ENCODE data around the gene TMEM50B. TPM values are rescaled to one million over a fixed set of nuclear protein-coding genes. Genes with fewer than 3 reads are reported as not detected.

The TMEM50B gene
- total RNA-seq, 2 experiments from 2014 or later: 38.4 to 40.3 TPM

- CTCF ChIA-PET: no interaction called here
- peaks cover 86% of the 10 kb centered on the region for H3K36me3 Mint-ChIP-seq (ENCODE audit: low read depth)
Observed at GRCh38 chr21:33433001-33433400, 46.8 kb downstream of the TMEM50B start.

DNA sequence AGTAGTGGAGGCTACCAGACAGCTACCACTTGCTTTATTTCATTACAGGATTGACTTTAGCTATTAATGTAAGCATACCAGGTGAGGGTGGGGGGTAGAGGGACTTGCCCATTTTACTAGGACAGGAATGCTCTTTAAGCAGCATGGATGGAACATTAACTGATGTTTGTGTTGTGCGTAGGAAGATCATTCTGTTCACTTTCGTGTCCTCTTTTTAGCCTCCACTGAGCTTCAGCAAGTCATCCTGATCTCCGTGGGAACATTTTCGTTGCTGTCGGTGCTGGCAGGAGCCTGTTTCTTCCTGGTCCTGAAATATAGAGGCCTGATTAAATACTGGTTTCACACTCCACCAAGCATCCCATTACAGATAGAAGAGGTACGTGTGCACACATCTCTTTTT is 47.3 kb downstream of the TMEM50B start:
- Histone ChIP-seq H3K4me3 (ENCODE audit: low read length) (no peak overlapping the region), H3K9me3 (ENCODE audit: control insufficient read depth in 1 of 2, insufficient read depth in 1 of 2, low read length in 2 of 2) (no peaks in the 10 kb centered on the region), H3K4me1 (ENCODE audit: insufficient read depth, low read length) (peaks cover 10% of the 10 kb centered on the region), H3K27me3 (ENCODE audit: control insufficient read depth in 1 of 2, insufficient read depth in 2 of 2, low read length in 2 of 2) (no peaks in the 10 kb centered on the region), H3K36me3 (ENCODE audit: insufficient read depth, low read length) (peaks cover 71% of the 10 kb centered on the region), H3K27ac (ENCODE audit: low read depth in 1 of 2, low read length in 2 of 2) (no peak overlapping the region)
- Mint-ChIP-seq H3K9me3 (no peaks in the 10 kb centered on the region), H3K36me3 (ENCODE audit: low read depth) (peaks cover 86% of the 10 kb centered on the region), H3K4me1 (ENCODE audit: low read depth) (peaks cover 9% of the 10 kb centered on the region), H3K27ac (peak overlapping the region; percentile 24), H3K27me3 (no peaks in the 10 kb centered on the region), H3K4me3 (no peak overlapping the region)
- no peak for ATAC-seq (ENCODE audit: poor library complexity)
- no peak for DNase-seq
- ChIA-PET CTCF (interaction anchor here (1.0 kb wide), 1 partner anchor 17 kb away, joined by 3 read pairs; no protein-coding TSS in a partner anchor), POLR2A (no interaction called here)
- TF ChIP-seq CTCF (IDR thresholded peaks at IDR 0.05): no peak
- intact Hi-C loops (cut with DNase I, micrococcal nuclease): no loop called here

More at GRCh38 chr21:33433001-33433400, 46.8 kb downstream of the TMEM50B start:
- peaks cover 76% of the 10 kb centered on the region for H3K36me3 ChIP-seq (ENCODE audit: insufficient read depth, low read length)
- DNase-seq (no peak), ATAC-seq (ENCODE audit: poor library complexity) (no peak)
- H3K9me3 Mint-ChIP-seq: no peaks in the 10 kb centered on the region
- POLR2A ChIA-PET: interaction anchor here (0.6 kb wide), 1 partner anchor 394 kb away, joined by 3 read pairs; no protein-coding TSS in a partner anchor
- H3K27me3 Mint-ChIP-seq: no peaks in the 10 kb centered on the region
- H3K9me3 ChIP-seq (ENCODE audit: control insufficient read depth in 1 of 2, insufficient read depth in 1 of 2, low read length in 2 of 2): no peaks in the 10 kb centered on the region
- peaks cover 10% of the 10 kb centered on the region for H3K4me1 ChIP-seq (ENCODE audit: insufficient read depth, low read length)
- intact Hi-C loops (cut with DNase I, micrococcal nuclease): no loop called here
- H3K27me3 ChIP-seq (ENCODE audit: control insufficient read depth in 1 of 2, insufficient read depth in 2 of 2, low read length in 2 of 2): no peaks in the 10 kb centered on the region
- H3K4me3 Mint-ChIP-seq: no peak overlapping the region
- peak overlapping the region; percentile 2 for H3K27ac Mint-ChIP-seq
- H3K4me3 ChIP-seq (ENCODE audit: low read length): no peak overlapping the region
- H3K4me1 Mint-ChIP-seq (ENCODE audit: low read depth): peaks cover 9% of the 10 kb centered on the region
- H3K27ac ChIP-seq (ENCODE audit: low read depth in 1 of 2, low read length in 2 of 2): no peak overlapping the region
- no peak for TF ChIP-seq CTCF (IDR thresholded peaks at IDR 0.05)

DNA sequence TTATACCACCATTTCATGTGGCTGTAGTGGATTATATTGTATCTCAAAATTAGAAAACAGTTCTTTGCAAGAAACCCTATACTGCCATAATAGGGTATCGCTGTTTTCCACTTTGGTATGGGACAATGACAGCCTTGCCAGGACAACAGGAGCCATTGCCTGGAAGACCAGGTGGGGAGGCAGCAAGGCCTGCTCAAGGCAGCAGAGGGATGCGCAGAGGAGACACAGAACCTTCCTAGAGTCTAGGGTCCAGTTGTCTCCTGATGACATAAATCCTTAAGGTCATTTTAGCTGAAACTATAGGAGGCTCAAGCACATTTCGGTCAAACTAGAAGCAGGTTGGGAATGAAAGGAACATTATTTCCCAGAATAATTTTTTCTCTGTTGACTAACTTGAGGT is 48.9 kb downstream of the TMEM50B start:
- Mint-ChIP-seq H3K27ac (peak overlapping the region; percentile 27), H3K27me3 (no peaks in the 10 kb centered on the region), H3K9me3 (no peaks in the 10 kb centered on the region), H3K4me3 (no peak overlapping the region), H3K4me1 (ENCODE audit: low read depth) (peaks cover 9% of the 10 kb centered on the region), H3K36me3 (ENCODE audit: low read depth) (peaks cover 85% of the 10 kb centered on the region)
- Histone ChIP-seq H3K9me3 (ENCODE audit: control insufficient read depth in 1 of 2, insufficient read depth in 1 of 2, low read length in 2 of 2) (no peaks in the 10 kb centered on the region), H3K36me3 (ENCODE audit: insufficient read depth, low read length) (peaks cover 65% of the 10 kb centered on the region), H3K27ac (ENCODE audit: low read depth in 1 of 2, low read length in 2 of 2) (no peak overlapping the region), H3K27me3 (ENCODE audit: control insufficient read depth in 1 of 2, insufficient read depth in 2 of 2, low read length in 2 of 2) (no peaks in the 10 kb centered on the region), H3K4me3 (ENCODE audit: low read length) (no peak overlapping the region), H3K4me1 (ENCODE audit: insufficient read depth, low read length) (peaks cover 10% of the 10 kb centered on the region)
- ChIA-PET POLR2A (no interaction called here), CTCF (no interaction called here)
- intact Hi-C loops (cut with DNase I, micrococcal nuclease): no loop called here
- TF ChIP-seq CTCF (IDR thresholded peaks at IDR 0.05): no peak
- no peak for ATAC-seq (ENCODE audit: poor library complexity)
- DNase-seq: no peak

Measured in CD4-positive, alpha-beta T cell (primary cell).